K562 (cell line): ENCODE measurements around the gene ATXN1. TPM values are rescaled to one million over a fixed set of nuclear protein-coding genes. Genes with fewer than 3 reads are reported as not detected.

Experiments
- ATAC-seq: fragments of 200-7000 bp; cut with Tn5 transposase; 3 replicates; pipeline ENCODE4 v1.9.1; 2020; ENCODE audit warnings: moderate library complexity
- BruUV-seq: library from RNA; stranded (reverse); fragments of 400-500 nt; replicated peaks from 2 replicates; lab custom pipeline; 2021; lab: Mats Ljungman, UMichigan
- CTCF ChIA-PET: fragments of 300-600 bp; formaldehyde crosslinking; extraction: SDS; loops from one replicate; lab custom pipeline; 2021; ENCODE audit warnings: low intra/inter-chr PET ratio; lab: Yijun Ruan, JAX
- POLR2A ChIA-PET: fragments of 300-600, 350-650 bp; sonication (Branson Sonifier 250); formaldehyde crosslinking; extraction: SDS; loops from one replicate; lab custom pipeline; 2021; ENCODE audit warnings: antibody characterized with exemption, inconsistent platforms; lab: Yijun Ruan, JAX
- DNase-seq, 4 experiments: peaks; one replicate each; pipeline versions ENCODE4 v3.0.0 to v3.0.0-alpha.2; 2011 to 2018; ENCODE audit warnings: low spot score in 3 of 4, mixed read lengths in 3 of 4; ENCODE audit errors: extremely low read depth in 1 of 4
- FAIRE-seq: peaks from 2 replicates; lab custom pipeline; 2011; peaks lifted over from hg19 to GRCh38; lab: Jason Lieb, UNC
- H2AFZ ChIP-seq: 2 replicates; pipeline ENCODE4 v1.6.0; 2011; ENCODE audit warnings: low read depth, low read length, control low read depth, inconsistent platforms
- H3K27ac ChIP-seq: fragments of 200-600 bp; 3 replicates; pipeline ENCODE4 v1.8.0; 2011; ENCODE audit warnings: low read depth, mild to moderate bottlenecking, control low read depth, inconsistent platforms, low read length, moderate library complexity, mixed read lengths; ENCODE audit errors: extremely low read depth
- H3K27me3 ChIP-seq, 2 experiments: fragments of 300-600 bp in 1 of 2; 2 replicates in 1 of 2; 3 replicates in 1 of 2; pipeline versions ENCODE4 v1.6.0 to v1.8.0; 2011; ENCODE audit warnings: inconsistent platforms in 2 of 2, low read length in 2 of 2, mild to moderate bottlenecking in 1 of 2, mixed read lengths in 1 of 2, moderate library complexity in 1 of 2; ENCODE audit not compliant: control insufficient read depth in 2 of 2, insufficient read depth in 2 of 2
- H3K36me3 ChIP-seq: fragments of 300-600 bp; 3 replicates; pipeline ENCODE4 v1.8.0; 2011; ENCODE audit warnings: mild to moderate bottlenecking, low read length, inconsistent platforms; ENCODE audit not compliant: control insufficient read depth, insufficient read depth
- H3K4me1 ChIP-seq, 2 experiments: fragments of 200-600 bp in 1 of 2; replicated peaks in 1 of 2; 2 replicates in 1 of 2; 3 replicates in 1 of 2; pipeline versions ENCODE4 v1.5.1 to v1.8.0; 2011; ENCODE audit warnings: inconsistent platforms in 2 of 2, low read length in 2 of 2, mild to moderate bottlenecking in 1 of 2, mixed read lengths in 1 of 2, moderate library complexity in 1 of 2; ENCODE audit not compliant: control insufficient read depth in 2 of 2, insufficient read depth in 2 of 2
- H3K4me2 ChIP-seq: 2 replicates; pipeline ENCODE4 v1.6.1; 2011; ENCODE audit warnings: low read length, control low read depth, inconsistent platforms, mixed read lengths; ENCODE audit not compliant: insufficient read depth
- H3K4me3 ChIP-seq: fragments of 200-600 bp; sonication (generic), shearing (Covaris generic); 2 replicates; pipeline ENCODE4 v1.5.1; 2016; ENCODE audit warnings: control low read depth, inconsistent platforms
- H3K79me2 ChIP-seq: fragments of 200-600 bp; 3 replicates; pipeline ENCODE4 v1.8.0; 2011; ENCODE audit warnings: low read length, inconsistent platforms; ENCODE audit not compliant: control insufficient read depth, insufficient read depth
- H3K9ac ChIP-seq, 2 experiments: 2 replicates each; pipeline versions ENCODE4 v1.6.0 to v1.6.1; 2011; ENCODE audit warnings: low read depth in 2 of 2, low read length in 2 of 2, control low read depth in 1 of 2, inconsistent platforms in 1 of 2, mild to moderate bottlenecking in 1 of 2, mixed read lengths in 1 of 2; ENCODE audit not compliant: insufficient read depth in 1 of 2
- H3K9me1 ChIP-seq: one replicate; pipeline ENCODE4 v1.6.0; 2011; ENCODE audit warnings: inconsistent platforms, mild to moderate bottlenecking, low read length, moderate library complexity; ENCODE audit not compliant: control insufficient read depth, insufficient read depth
- H3K9me3 ChIP-seq: replicated peaks from 2 replicates; pipeline ENCODE4 v1.5.1; 2011; ENCODE audit warnings: low read depth, low read length, inconsistent platforms; ENCODE audit not compliant: control insufficient read depth, insufficient read depth
- H4K20me1 ChIP-seq: replicated peaks from 2 replicates; pipeline ENCODE4 v1.6.1; 2011; ENCODE audit warnings: low read length, inconsistent platforms, mixed read lengths; ENCODE audit not compliant: control insufficient read depth, insufficient read depth
- CBX1 ChIP-seq: sonication (generic); IDR thresholded peaks from 2 replicates; pipeline ENCODE4 v1.6.1; 2016; ENCODE audit warnings: antibody characterized with exemption, low read depth, mild to moderate bottlenecking
- CTCF ChIP-seq, 3 experiments: IDR thresholded peaks in 2 of 3; conservative IDR thresholded peaks in 1 of 3; 2 replicates each; pipeline ENCODE4 v1.5.1; 2011 to 2012; ENCODE audit warnings: low read length in 3 of 3, mild to moderate bottlenecking in 3 of 3, control low read depth in 2 of 3, improper control_type of control experiment in 1 of 3, inconsistent platforms in 1 of 3, low read depth in 1 of 3, mixed read lengths in 1 of 3, moderate library complexity in 1 of 3; ENCODE audit not compliant: insufficient read depth in 2 of 3
- FIP1L1 ChIP-seq: fragments of 200-400 bp; formaldehyde crosslinking; IDR thresholded peaks from 2 replicates; pipeline ENCODE4 v1.6.1; 2018; ENCODE audit warnings: mild to moderate bottlenecking, low read depth, low read length; ENCODE audit not compliant: poor library complexity, severe bottlenecking
- FOXK1 ChIP-seq: sonication (generic); formaldehyde crosslinking; IDR thresholded peaks from 2 replicates; pipeline ENCODE4 v1.8.0; 2022; ENCODE audit warnings: missing genetic modification reagents, mild to moderate bottlenecking, borderline replicate concordance
- NR3C1 ChIP-seq: sonication (generic); formaldehyde crosslinking; IDR thresholded peaks from 2 replicates; pipeline ENCODE4 v1.8.1; 2022; ENCODE audit warnings: missing genetic modification reagents
- RAD21 ChIP-seq, 2 experiments: fragments of 250-450 bp in 1 of 2; fragments of 450-650 bp in 1 of 2; sonication (Bioruptor Pico) in 1 of 2; formaldehyde crosslinking in 1 of 2; IDR thresholded peaks in 1 of 2; conservative IDR thresholded peaks in 1 of 2; 2 replicates each; pipeline versions ENCODE4 v1.4.0 to v1.8.0; 2020 to 2022; ENCODE audit warnings: mild to moderate bottlenecking in 2 of 2, moderate library complexity in 1 of 2
- SMC3 ChIP-seq: conservative IDR thresholded peaks from 2 replicates; pipeline ENCODE4 v1.6.1; 2011; ENCODE audit warnings: low read depth, low read length, improper control_type of control experiment; ENCODE audit not compliant: insufficient read depth
- ZNF280A ChIP-seq: fragments of 450-650 bp; IDR thresholded peaks from 2 replicates; pipeline ENCODE4 v1.6.1; 2018; ENCODE audit warnings: mild to moderate bottlenecking, low read depth; ENCODE audit not compliant: partially characterized antibody
- WGBS: fragments of 100-300 bp; shearing (Covaris generic); methylation state at CpG from one replicate; pipeline ENCODE4 v1.1.6; 2016; ENCODE audit warnings: low coverage, mixed read lengths; ENCODE audit not compliant: insufficient coverage; ENCODE audit errors: missing lambda C conversion rate; 5-methylcytosine and 5-hydroxymethylcytosine counted together
- in situ Hi-C: fragments of 300-500 bp; cut with MboI; formaldehyde crosslinking; loops from 4 replicates; pipeline ENCODE4 v1.15.0; 2018; ENCODE audit warnings: inconsistent platforms, mixed read lengths
- intact Hi-C: fragments of 100-400 bp; cut with micrococcal nuclease; formaldehyde crosslinking; loops from 2 replicates; pipeline ENCODE4 v1.14.2; 2022
- polyA plus RNA-seq, 8 experiments: library from polyadenylated mRNA; depleted of rRNA in 4 of 8; stranded (reverse) in 5 of 8; unstranded in 3 of 8; fragments of >200 nt; fragmentation: Nextera tagmentation in 2 of 8; fragmentation: Illumina TruSeq in 1 of 8; extraction: Ambion mirVana in 2 of 8; extraction: Trizol in 1 of 8; gene quantifications; 2 replicates each; pipeline versions ENCODE4 v1.2.1 to v1.2.3, GENCODE V29; 2011 to 2014; ENCODE audit warnings: inconsistent platforms in 1 of 8, missing spikeins in 1 of 8
- total RNA-seq, 7 experiments: library from RNA; depleted of rRNA in 6 of 7; stranded (reverse); fragments of >200 nt in 6 of 7; fragmentation: Illumina TruSeq in 2 of 7; extraction: Trizol in 2 of 7; gene quantifications; 2 replicates each; pipeline versions ENCODE4 v1.2.1 to v1.2.3, GENCODE V29; 2011 to 2021; ENCODE audit warnings: low replicate concordance in 1 of 7
- TF ChIP-seq, protein P1 (sequence below), 2 experiments: fragments of 450-650 bp; formaldehyde crosslinking in 1 of 2; IDR thresholded peaks; 2 replicates each; pipeline versions ENCODE4 v1.4.0 to v1.6.1; 2014 to 2020; ENCODE audit warnings: mild to moderate bottlenecking in 2 of 2, borderline replicate concordance in 1 of 2, low read depth in 1 of 2

Gene ATXN1
- total and polyA plus RNA-seq, 9 of the 15 experiments (the other 6 are each of a cell fraction or from before 2014, with no cell fraction given) = under 0.01 to 1.2 (median 0.58) TPM

GRCh38 chr6:16496210-16496609 is 265.1 kb downstream of the ATXN1 start:
- intact Hi-C loops (loop anchor here (5.0 kb wide), 1 partner anchor 164 kb away; no protein-coding TSS in a partner anchor), in situ Hi-C loops (no loop called here)
- peaks cover 0 to 4% of the 10 kb centered on the region in 2 experiments; a peak in 1 of 5 replicates for H3K27me3 ChIP-seq
- no peaks in the 10 kb centered on the region for H3K9me1 ChIP-seq
- peak in 2 of 4 experiments; percentile 16 to 17 for DNase-seq
- H3K27ac ChIP-seq = no peak overlapping the region
- ChIA-PET POLR2A (interaction anchor here (0.6 to 0.7 kb wide), 3 partner anchors 150 to 1856 kb away, joined by 3 to 4 read pairs (median 3); no protein-coding TSS in a partner anchor), CTCF (no interaction called here)
- WGBS = 0% methylated on average over 5 of the region's 5 CpGs
- no peaks in the 10 kb centered on the region for H3K9me3 ChIP-seq
- FAIRE-seq = peak; percentile 51
- no peak overlapping the region for H2AFZ ChIP-seq
- H3K79me2 ChIP-seq = no peaks in the 10 kb centered on the region
- H3K36me3 ChIP-seq = no peaks in the 10 kb centered on the region
- no peaks in the 10 kb centered on the region for H3K4me1 ChIP-seq
- no peak overlapping the region for H3K9ac ChIP-seq
- H3K4me2 ChIP-seq = no peak overlapping the region
- H4K20me1 ChIP-seq = no peaks in the 10 kb centered on the region
- no peak overlapping the region for H3K4me3 ChIP-seq
- no TSS peak for BruUV-seq
- peak; percentile 81 for ATAC-seq
- TF ChIP-seq NR3C1 (CRISPR knock-in tag) (no peak), CTCF (IDR thresholded peaks at IDR 0.05 in 2 of 3, conservative IDR thresholded peaks at IDR 0.05 in 1 of 3; ENCODE audit: insufficient read depth in 2 of 3, low read depth in 1 of 3, low read length in 3 of 3) (peak; percentile 19 to 48 (median 35); a peak in 5 of 6 replicates), FOXK1 (CRISPR knock-in tag) (no peak), SMC3 (0 out of 2 replicates have a peak, but pooled peaks have one; percentile 7), ZNF280A (no peak), CBX1 (no peak), RAD21 (CRISPR knock-in tag; conservative IDR thresholded peaks at IDR 0.05 in 1 of 2, IDR thresholded peaks at IDR 0.05 in 1 of 2) (peak in 1 of 2 experiments; percentile 50; a peak in 2 of 4 replicates), FIP1L1 (no peak)
- TF ChIP-seq, protein P1, sequence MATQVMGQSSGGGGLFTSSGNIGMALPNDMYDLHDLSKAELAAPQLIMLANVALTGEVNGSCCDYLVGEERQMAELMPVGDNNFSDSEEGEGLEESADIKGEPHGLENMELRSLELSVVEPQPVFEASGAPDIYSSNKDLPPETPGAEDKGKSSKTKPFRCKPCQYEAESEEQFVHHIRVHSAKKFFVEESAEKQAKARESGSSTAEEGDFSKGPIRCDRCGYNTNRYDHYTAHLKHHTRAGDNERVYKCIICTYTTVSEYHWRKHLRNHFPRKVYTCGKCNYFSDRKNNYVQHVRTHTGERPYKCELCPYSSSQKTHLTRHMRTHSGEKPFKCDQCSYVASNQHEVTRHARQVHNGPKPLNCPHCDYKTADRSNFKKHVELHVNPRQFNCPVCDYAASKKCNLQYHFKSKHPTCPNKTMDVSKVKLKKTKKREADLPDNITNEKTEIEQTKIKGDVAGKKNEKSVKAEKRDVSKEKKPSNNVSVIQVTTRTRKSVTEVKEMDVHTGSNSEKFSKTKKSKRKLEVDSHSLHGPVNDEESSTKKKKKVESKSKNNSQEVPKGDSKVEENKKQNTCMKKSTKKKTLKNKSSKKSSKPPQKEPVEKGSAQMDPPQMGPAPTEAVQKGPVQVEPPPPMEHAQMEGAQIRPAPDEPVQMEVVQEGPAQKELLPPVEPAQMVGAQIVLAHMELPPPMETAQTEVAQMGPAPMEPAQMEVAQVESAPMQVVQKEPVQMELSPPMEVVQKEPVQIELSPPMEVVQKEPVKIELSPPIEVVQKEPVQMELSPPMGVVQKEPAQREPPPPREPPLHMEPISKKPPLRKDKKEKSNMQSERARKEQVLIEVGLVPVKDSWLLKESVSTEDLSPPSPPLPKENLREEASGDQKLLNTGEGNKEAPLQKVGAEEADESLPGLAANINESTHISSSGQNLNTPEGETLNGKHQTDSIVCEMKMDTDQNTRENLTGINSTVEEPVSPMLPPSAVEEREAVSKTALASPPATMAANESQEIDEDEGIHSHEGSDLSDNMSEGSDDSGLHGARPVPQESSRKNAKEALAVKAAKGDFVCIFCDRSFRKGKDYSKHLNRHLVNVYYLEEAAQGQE (IDR thresholded peaks at IDR 0.05; ENCODE audit: borderline replicate concordance) = peak; percentile 17; the same call in 1 of the 2 replicates
- TF ChIP-seq, protein P1 (CRISPR knock-in tag; IDR thresholded peaks at IDR 0.05; ENCODE audit: low read depth) = no peak
